Ishikawa (cell line): ENCODE results near the gene CD200R1.

Source experiments
- CEBPB ChIP-seq: IDR thresholded peaks from 2 replicates; pipeline ENCODE4 v1.6.1; 2012
- CREB1 ChIP-seq: IDR thresholded peaks from 2 replicates; pipeline ENCODE4 v1.6.1; 2012; ENCODE audit warnings: low read depth
- EGR1 ChIP-seq: IDR thresholded peaks from 2 replicates; pipeline ENCODE4 v1.6.1; 2012
- EP300 ChIP-seq: IDR thresholded peaks from 2 replicates; pipeline ENCODE4 v1.6.1; 2012; ENCODE audit warnings: borderline replicate concordance
- FOXM1 ChIP-seq: IDR thresholded peaks from 2 replicates; pipeline ENCODE4 v1.6.1; 2012; ENCODE audit warnings: low read depth, borderline replicate concordance
- NFIC ChIP-seq: IDR thresholded peaks from 2 replicates; pipeline ENCODE4 v1.6.1; 2012
- RAD21 ChIP-seq: IDR thresholded peaks from 2 replicates; pipeline ENCODE4 v1.6.1; 2012; ENCODE audit warnings: low read depth
- TAF1 ChIP-seq: IDR thresholded peaks from 2 replicates; pipeline ENCODE4 v1.6.1; 2012; ENCODE audit warnings: low read depth, mild to moderate bottlenecking
- TCF12 ChIP-seq: IDR thresholded peaks from 2 replicates; pipeline ENCODE4 v1.6.1; 2012; ENCODE audit warnings: low read depth
- TEAD4 ChIP-seq: IDR thresholded peaks from 2 replicates; pipeline ENCODE4 v1.6.1; 2012
- YY1 ChIP-seq: IDR thresholded peaks from 2 replicates; pipeline ENCODE4 v1.6.1; 2012; ENCODE audit warnings: low read depth
- ZBTB7A ChIP-seq: IDR thresholded peaks from 2 replicates; pipeline ENCODE4 v1.6.1; 2012; ENCODE audit warnings: low read depth
- TF ChIP-seq, protein P1 (sequence below): IDR thresholded peaks from 2 replicates; pipeline ENCODE4 v1.6.1; 2012
- TF ChIP-seq, protein P2 (sequence below): IDR thresholded peaks from 2 replicates; pipeline ENCODE4 v1.6.1; 2012
- TF ChIP-seq, protein P3 (sequence below): IDR thresholded peaks from 2 replicates; pipeline ENCODE4 v1.6.1; 2012; ENCODE audit warnings: low read depth, mild to moderate bottlenecking

Gene CD200R1

DNA sequence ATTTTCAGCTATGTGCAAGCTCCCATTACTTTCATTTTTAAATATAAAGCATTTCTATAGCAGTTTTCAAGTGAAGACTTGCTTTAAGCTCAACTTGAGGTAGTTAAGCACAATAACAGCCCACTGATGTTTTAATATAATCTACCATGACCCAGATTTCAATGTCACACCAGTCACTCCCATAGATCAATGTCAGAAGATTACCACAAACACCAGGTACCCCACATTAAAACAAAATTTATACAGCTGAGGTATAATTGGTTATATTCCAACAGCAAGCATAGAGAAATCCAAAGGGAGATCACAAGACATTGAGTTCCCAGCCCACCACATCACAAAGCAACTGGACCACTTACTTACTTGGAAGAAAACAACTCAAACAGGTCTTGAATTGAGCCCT is 38.7 kb upstream of the CD200R1 start:
- TF ChIP-seq CREB1, result no peak
- no peak for TF ChIP-seq RAD21
- no peak for TF ChIP-seq TCF12
- TF ChIP-seq TAF1, result no peak
- TF ChIP-seq, protein P1, sequence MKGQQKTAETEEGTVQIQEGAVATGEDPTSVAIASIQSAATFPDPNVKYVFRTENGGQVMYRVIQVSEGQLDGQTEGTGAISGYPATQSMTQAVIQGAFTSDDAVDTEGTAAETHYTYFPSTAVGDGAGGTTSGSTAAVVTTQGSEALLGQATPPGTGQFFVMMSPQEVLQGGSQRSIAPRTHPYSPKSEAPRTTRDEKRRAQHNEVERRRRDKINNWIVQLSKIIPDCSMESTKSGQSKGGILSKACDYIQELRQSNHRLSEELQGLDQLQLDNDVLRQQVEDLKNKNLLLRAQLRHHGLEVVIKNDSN, result no peak
- no peak for TF ChIP-seq FOXM1
- no peak for TF ChIP-seq ZBTB7A
- no peak for TF ChIP-seq YY1
- no peak for TF ChIP-seq TEAD4
- TF ChIP-seq, protein P2, sequence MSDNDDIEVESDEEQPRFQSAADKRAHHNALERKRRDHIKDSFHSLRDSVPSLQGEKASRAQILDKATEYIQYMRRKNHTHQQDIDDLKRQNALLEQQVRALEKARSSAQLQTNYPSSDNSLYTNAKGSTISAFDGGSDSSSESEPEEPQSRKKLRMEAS, result no peak
- TF ChIP-seq, protein P3, sequence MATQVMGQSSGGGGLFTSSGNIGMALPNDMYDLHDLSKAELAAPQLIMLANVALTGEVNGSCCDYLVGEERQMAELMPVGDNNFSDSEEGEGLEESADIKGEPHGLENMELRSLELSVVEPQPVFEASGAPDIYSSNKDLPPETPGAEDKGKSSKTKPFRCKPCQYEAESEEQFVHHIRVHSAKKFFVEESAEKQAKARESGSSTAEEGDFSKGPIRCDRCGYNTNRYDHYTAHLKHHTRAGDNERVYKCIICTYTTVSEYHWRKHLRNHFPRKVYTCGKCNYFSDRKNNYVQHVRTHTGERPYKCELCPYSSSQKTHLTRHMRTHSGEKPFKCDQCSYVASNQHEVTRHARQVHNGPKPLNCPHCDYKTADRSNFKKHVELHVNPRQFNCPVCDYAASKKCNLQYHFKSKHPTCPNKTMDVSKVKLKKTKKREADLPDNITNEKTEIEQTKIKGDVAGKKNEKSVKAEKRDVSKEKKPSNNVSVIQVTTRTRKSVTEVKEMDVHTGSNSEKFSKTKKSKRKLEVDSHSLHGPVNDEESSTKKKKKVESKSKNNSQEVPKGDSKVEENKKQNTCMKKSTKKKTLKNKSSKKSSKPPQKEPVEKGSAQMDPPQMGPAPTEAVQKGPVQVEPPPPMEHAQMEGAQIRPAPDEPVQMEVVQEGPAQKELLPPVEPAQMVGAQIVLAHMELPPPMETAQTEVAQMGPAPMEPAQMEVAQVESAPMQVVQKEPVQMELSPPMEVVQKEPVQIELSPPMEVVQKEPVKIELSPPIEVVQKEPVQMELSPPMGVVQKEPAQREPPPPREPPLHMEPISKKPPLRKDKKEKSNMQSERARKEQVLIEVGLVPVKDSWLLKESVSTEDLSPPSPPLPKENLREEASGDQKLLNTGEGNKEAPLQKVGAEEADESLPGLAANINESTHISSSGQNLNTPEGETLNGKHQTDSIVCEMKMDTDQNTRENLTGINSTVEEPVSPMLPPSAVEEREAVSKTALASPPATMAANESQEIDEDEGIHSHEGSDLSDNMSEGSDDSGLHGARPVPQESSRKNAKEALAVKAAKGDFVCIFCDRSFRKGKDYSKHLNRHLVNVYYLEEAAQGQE, result no peak
- TF ChIP-seq EP300, result no peak
- no peak for TF ChIP-seq EGR1
- TF ChIP-seq NFIC, result no peak
- no peak for TF ChIP-seq CEBPB

DNA sequence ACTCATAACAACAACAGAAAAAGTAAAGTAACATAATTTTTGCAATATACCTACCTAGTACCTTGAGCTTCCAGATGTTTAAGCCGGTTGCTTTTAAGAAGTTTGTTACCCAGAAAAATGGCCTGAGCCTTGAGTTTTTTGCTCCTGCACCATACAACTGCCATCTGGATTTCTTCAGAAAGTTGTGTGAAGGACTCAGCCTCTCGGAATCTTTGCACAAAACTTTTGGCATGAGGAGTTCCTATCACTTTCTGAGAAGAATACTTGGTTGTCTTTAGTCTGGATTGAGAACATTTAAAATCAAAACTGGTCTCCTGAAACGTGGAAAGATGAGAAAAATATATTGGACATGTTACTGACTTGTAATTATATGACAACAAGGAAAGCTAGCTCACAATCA is 33.2 kb upstream of the CD200R1 start:
- no peak for TF ChIP-seq CREB1
- TF ChIP-seq TAF1, result no peak
- TF ChIP-seq EP300, result no peak
- no peak for TF ChIP-seq RAD21
- TF ChIP-seq, protein P2, result no peak
- TF ChIP-seq TEAD4, result no peak
- TF ChIP-seq ZBTB7A, result no peak
- TF ChIP-seq, protein P1, result no peak
- no peak for TF ChIP-seq YY1
- no peak for TF ChIP-seq EGR1
- no peak for TF ChIP-seq NFIC
- TF ChIP-seq FOXM1, result no peak
- TF ChIP-seq, protein P3, result no peak
- TF ChIP-seq CEBPB, result no peak
- no peak for TF ChIP-seq TCF12

DNA sequence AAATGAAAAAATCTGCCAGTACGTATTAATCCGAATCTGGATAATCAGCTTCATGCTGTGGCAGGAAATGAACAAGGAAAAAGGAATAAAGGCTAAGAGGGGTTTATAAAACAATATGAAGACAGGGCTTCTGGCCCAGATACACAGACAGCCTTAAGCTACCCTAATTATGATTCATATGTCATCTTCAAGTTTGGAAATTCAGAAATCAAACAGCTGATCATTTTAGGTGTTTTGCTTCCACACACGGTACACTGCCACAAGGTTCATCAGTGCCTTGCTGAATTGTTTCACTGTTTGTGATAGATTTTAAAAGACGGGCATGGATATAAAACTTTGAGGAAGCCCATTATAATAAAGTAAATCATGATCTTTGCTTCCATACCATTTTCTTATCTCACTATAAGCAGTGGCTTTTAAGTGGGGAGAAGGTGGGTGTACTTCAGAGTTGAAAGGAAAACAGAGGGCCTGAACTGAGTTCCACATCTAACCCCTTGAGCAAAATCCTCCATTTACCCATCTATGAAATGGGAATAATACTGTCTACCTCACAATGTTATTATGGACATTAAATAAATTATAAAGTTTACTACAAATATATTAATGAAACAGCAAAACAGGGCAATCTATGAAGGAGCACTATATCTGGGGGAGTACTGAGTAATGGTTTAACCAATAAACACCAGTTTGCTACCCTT is 31.6 kb upstream of the CD200R1 start:
- TF ChIP-seq, protein P1, result no peak
- TF ChIP-seq NFIC, result no peak
- no peak for TF ChIP-seq CREB1
- TF ChIP-seq TEAD4, result no peak
- no peak for TF ChIP-seq CEBPB
- TF ChIP-seq EP300, result no peak
- TF ChIP-seq, protein P2, result no peak
- TF ChIP-seq, protein P3, result no peak
- no peak for TF ChIP-seq TAF1
- no peak for TF ChIP-seq YY1
- TF ChIP-seq RAD21, result no peak
- no peak for TF ChIP-seq EGR1
- TF ChIP-seq FOXM1, result no peak
- TF ChIP-seq TCF12, result no peak
- no peak for TF ChIP-seq ZBTB7A
